HepG2 (cell line): ENCODE measurements around the gene KRTAP5-11. TPM values are rescaled to one million over a fixed set of nuclear protein-coding genes. Genes with fewer than 3 reads are reported as not detected.
A peak's percentile ranks its signal among the peaks of the same experiment; 100 is the strongest.
"Not testable (repeated sequence)": the region's sequence is repeated elsewhere in the genome, so short reads cannot be mapped to it uniquely, and the experiment has no call there.

Experiments
- ATAC-seq: fragments of 200-7000 bp; cut with Tn5 transposase; 3 replicates; pipeline ENCODE4 v1.9.1; 2020; ENCODE audit warnings: mild to moderate bottlenecking, moderate library complexity
- BruUV-seq: library from RNA; stranded (reverse); fragments of 400-500 nt; replicated peaks from 2 replicates; lab custom pipeline; 2021; lab: Mats Ljungman, UMichigan
- CTCF ChIA-PET: fragments of 300-600 bp; formaldehyde crosslinking; extraction: SDS; loops from one replicate; lab custom pipeline; 2021; ENCODE audit warnings: low total read pairs, inconsistent platforms, low intra/inter-chr PET ratio; lab: Yijun Ruan, JAX
- POLR2A ChIA-PET: fragments of 350-600 bp; sonication (Branson Sonifier 250); formaldehyde crosslinking; loops from one replicate; lab custom pipeline; 2020; ENCODE audit warnings: antibody characterized with exemption, inconsistent platforms; lab: Yijun Ruan, JAX
- DNase-seq: peaks from one replicate; pipeline ENCODE4 v3.0.0-alpha.2; 2015; ENCODE audit warnings: low spot score
- FAIRE-seq: peaks from 3 replicates; lab custom pipeline; 2011; peaks lifted over from hg19 to GRCh38; lab: Jason Lieb, UNC
- H2AFZ ChIP-seq: one replicate; pipeline ENCODE4 v1.6.1; 2011; ENCODE audit warnings: low read length, inconsistent platforms
- H3K27ac ChIP-seq: fragments of 300-600 bp; 3 replicates; pipeline ENCODE4 v1.8.0; 2011; ENCODE audit warnings: mixed run types, mild to moderate bottlenecking, mixed read lengths, low read length, inconsistent platforms; ENCODE audit not compliant: insufficient read depth; ENCODE audit errors: extremely low read length
- H3K27me3 ChIP-seq, 2 experiments: fragments of 200-600 bp in 1 of 2; 2 replicates in 1 of 2; 3 replicates in 1 of 2; pipeline versions ENCODE4 v1.6.0 to v1.8.0; 2011; ENCODE audit warnings: low read length in 2 of 2, mild to moderate bottlenecking in 2 of 2, moderate library complexity in 2 of 2, inconsistent platforms in 1 of 2; ENCODE audit not compliant: insufficient read depth in 2 of 2, control insufficient read depth in 1 of 2
- H3K36me3 ChIP-seq, 2 experiments: fragments of 200-600 bp in 1 of 2; replicated peaks in 1 of 2; 2 replicates in 1 of 2; 3 replicates in 1 of 2; pipeline versions ENCODE4 v1.5.1 to v1.8.0; 2011; ENCODE audit warnings: low read length in 2 of 2, inconsistent platforms in 1 of 2; ENCODE audit not compliant: insufficient read depth in 2 of 2, control insufficient read depth in 1 of 2
- H3K4me1 ChIP-seq: 2 replicates; pipeline ENCODE4 v1.5.1; 2012; ENCODE audit warnings: low read length, inconsistent platforms; ENCODE audit not compliant: insufficient read depth
- H3K4me2 ChIP-seq: 2 replicates; pipeline ENCODE4 v1.6.0; 2011; ENCODE audit warnings: low read depth, low read length, inconsistent platforms
- H3K4me3 ChIP-seq, 3 experiments: fragments of 200-600 bp in 1 of 3; sonication (generic), shearing (Covaris generic) in 1 of 3; replicated peaks in 1 of 3; 2 replicates each; pipeline ENCODE4 v1.5.1; 2011 to 2016; ENCODE audit warnings: low read length in 3 of 3, inconsistent platforms in 2 of 3, low read depth in 2 of 3, mild to moderate bottlenecking in 2 of 3, control low read depth in 1 of 3, mixed read lengths in 1 of 3; ENCODE audit not compliant: insufficient read depth in 1 of 3
- H3K79me2 ChIP-seq: one replicate; pipeline ENCODE4 v1.6.1; 2011; ENCODE audit warnings: low read length, inconsistent platforms; ENCODE audit not compliant: insufficient read depth
- H3K9ac ChIP-seq: 2 replicates; pipeline ENCODE4 v1.6.0; 2011; ENCODE audit warnings: mild to moderate bottlenecking, low read depth, low read length, inconsistent platforms; ENCODE audit not compliant: insufficient read depth
- H3K9me3 ChIP-seq: 2 replicates; pipeline ENCODE4 v1.5.1; 2012; ENCODE audit warnings: mild to moderate bottlenecking, low read length
- H4K20me1 ChIP-seq: 2 replicates; pipeline ENCODE4 v1.6.0; 2011; ENCODE audit warnings: inconsistent platforms, mild to moderate bottlenecking, low read length, moderate library complexity; ENCODE audit not compliant: insufficient read depth
- SAP130 ChIP-seq: IDR thresholded peaks from 2 replicates; pipeline ENCODE4 v1.6.1; 2016; ENCODE audit warnings: low read depth
- WGBS: methylation state at CpG from one replicate; pipeline ENCODE4 v1.1.6; 2017; ENCODE audit warnings: low lambda C conversion rate; 5-methylcytosine and 5-hydroxymethylcytosine counted together
- in situ Hi-C: cut with HindIII; loops from 2 replicates; pipeline ENCODE4 v1.10.0; 2017; ENCODE audit warnings: low pct_unique_long_range_greater_than_20kb; ENCODE audit not compliant: extremely low pct_ligation_motif_present
- intact Hi-C: fragments of 100-400 bp; cut with micrococcal nuclease; formaldehyde crosslinking; loops from one replicate; pipeline ENCODE4 v1.10.0; 2022; ENCODE audit not compliant: unreplicated experiment
- polyA plus RNA-seq, 8 experiments: library from polyadenylated mRNA; depleted of rRNA in 3 of 8; stranded (reverse) in 7 of 8; unstranded in 1 of 8; fragments of >200 nt; fragmentation: Illumina TruSeq in 4 of 8; extraction: Trizol in 4 of 8; gene quantifications; 2 replicates each; pipeline versions ENCODE4 v1.2.1 to v1.2.3, GENCODE V29; 2011 to 2016; ENCODE audit warnings: low read depth in 4 of 8, missing spikeins in 1 of 8, mixed read lengths in 1 of 8; ENCODE audit not compliant: insufficient read depth in 1 of 8
- total RNA-seq, 5 experiments: library from RNA; depleted of rRNA; stranded (reverse); fragments of >200 nt; fragmentation: Illumina TruSeq; extraction: Trizol; gene quantifications; 2 replicates each; pipeline ENCODE4 v1.2.3, GENCODE V29; 2016; ENCODE audit warnings: low read depth in 1 of 5

The KRTAP5-11 gene
- total and polyA plus RNA-seq, 2 of the 13 experiments (the other 11 are each of a cell fraction or from before 2014, with no cell fraction given), result not detected

DNA sequence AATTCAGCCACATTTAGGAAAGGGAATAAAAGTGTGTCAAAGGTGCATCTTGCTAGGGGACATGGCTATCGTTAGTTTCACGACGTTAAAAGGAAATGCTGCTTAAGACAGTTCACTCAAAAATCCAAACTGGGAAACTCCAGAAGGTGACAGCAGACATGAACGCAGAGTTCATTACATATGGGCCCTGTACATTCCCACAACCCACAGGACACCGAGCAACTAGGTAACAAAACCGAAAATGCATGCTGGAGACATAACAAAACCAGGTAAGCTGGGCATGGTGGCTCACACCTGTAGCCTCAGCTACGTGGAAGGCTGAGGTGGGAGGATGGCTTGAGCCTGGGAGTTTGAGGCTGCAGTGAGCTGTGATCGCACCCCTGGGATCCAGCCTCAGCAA lies 15.0 kb downstream of the KRTAP5-11 start:
- POLR2A ChIA-PET, CTCF ChIA-PET, ATAC-seq: not testable (repeated sequence)

DNA sequence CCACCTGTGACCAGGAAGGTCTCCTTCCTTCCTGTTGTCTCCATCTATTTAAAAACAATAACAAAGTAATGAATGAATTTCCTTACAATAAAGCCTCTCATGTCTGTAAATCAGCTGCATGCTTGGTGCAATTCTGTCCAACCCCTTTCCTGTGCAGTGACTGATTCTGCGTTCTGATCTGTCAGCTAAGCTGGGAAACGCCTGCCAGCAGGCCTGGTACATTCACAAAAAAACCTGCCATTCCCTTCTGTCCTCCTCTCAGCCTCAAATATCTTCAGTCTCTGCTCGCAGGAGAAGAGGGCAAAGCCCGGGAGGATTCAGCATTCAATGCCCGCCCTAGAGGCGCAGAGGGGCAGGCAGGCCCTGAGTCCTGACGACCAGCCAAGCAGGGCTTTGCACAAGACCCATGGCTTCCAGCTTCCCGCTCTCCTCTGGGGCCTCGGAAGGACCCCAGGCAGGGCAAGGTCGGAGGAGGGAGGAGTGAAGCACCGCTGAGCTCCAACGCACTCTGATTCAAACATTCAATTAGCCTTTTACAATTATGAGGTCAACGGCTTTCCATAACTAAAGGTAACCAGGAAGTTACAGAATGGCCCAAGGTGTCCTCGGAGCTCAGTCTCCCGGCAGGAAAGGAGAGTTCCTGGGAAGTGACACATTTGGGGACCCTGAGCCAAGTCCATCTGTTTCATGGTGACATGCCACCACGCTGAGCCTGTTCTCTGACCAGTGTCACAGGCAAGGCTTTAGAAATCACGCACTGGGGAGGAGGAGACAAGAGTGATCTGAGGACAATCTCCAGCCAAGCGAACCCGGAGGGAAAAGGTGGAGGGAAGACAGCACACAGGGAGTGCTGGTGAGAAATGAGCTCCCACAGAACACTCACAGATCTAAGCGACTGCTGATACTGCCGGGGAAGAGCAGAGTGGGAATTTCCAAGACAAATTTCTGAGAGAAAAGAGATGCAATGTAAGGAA lies 15.8 kb downstream of the KRTAP5-11 start:
- H3K79me2 ChIP-seq, H3K27ac ChIP-seq, intact Hi-C loops, DNase-seq, FAIRE-seq, H4K20me1 ChIP-seq, H3K9ac ChIP-seq, H3K9me3 ChIP-seq, POLR2A ChIA-PET, BruUV-seq, in situ Hi-C loops, H2AFZ ChIP-seq, H3K4me3 ChIP-seq: not testable (repeated sequence)
- 25% methylated on average over 12 of the region's 21 CpGs for WGBS
- peaks cover 56% of the 10 kb centered on the region for H3K4me1 ChIP-seq
- ATAC-seq, result peak; percentile 16; the same call in 2 of the 3 replicates
- TF ChIP-seq SAP130, result 0 out of 2 replicates have a peak, but pooled peaks have one; percentile 14
- TF ChIP-seq, all 625 proteins: peak for 1; not testable (repeated sequence) for 624
- H3K36me3 ChIP-seq, H3K4me2 ChIP-seq, CTCF ChIA-PET: not testable (repeated sequence)
- peaks cover 6 to 26% of the 10 kb centered on the region in 2 experiments; a peak in 2 of 5 replicates for H3K27me3 ChIP-seq

More for the DNA sequence above, 15.0 kb downstream of the KRTAP5-11 start:
- FAIRE-seq, H3K27ac ChIP-seq, H3K36me3 ChIP-seq, H3K79me2 ChIP-seq, H4K20me1 ChIP-seq, BruUV-seq, in situ Hi-C loops, H2AFZ ChIP-seq, DNase-seq, H3K4me3 ChIP-seq, H3K9ac ChIP-seq, H3K9me3 ChIP-seq, intact Hi-C loops, H3K4me2 ChIP-seq: not testable (repeated sequence)
- Histone ChIP-seq H3K4me1 (peaks cover 62% of the 10 kb centered on the region), H3K27me3 (peaks cover 5 to 28% of the 10 kb centered on the region in 2 experiments; a peak in 3 of 5 replicates)
- 26% methylated on average over 7 of the region's 8 CpGs for WGBS
